HepG2 (cell line): ENCODE results near the gene EIF4EBP3. TPM values are rescaled to one million over a fixed set of nuclear protein-coding genes. Genes with fewer than 3 reads are reported as not detected.

Experiments used
- FOXM1 ChIP-seq: sonication (generic); formaldehyde crosslinking; IDR thresholded peaks from 2 replicates; pipeline ENCODE4 v1.5.0; 2020; ENCODE audit warnings: missing genetic modification reagents
- JDP2 ChIP-seq: sonication (generic); formaldehyde crosslinking; IDR thresholded peaks from 2 replicates; pipeline ENCODE4 v1.8.1; 2022; ENCODE audit warnings: missing genetic modification reagents, borderline replicate concordance
- MTF1 ChIP-seq: sonication (generic); formaldehyde crosslinking; IDR thresholded peaks from 2 replicates; pipeline ENCODE4 v1.5.0; 2020; ENCODE audit warnings: missing genetic modification reagents
- MXI1 ChIP-seq: IDR thresholded peaks from 3 replicates; pipeline ENCODE4 v1.6.1; 2012; ENCODE audit warnings: low read depth, low read length, inconsistent platforms, borderline replicate concordance
- PAX8 ChIP-seq: sonication (generic); formaldehyde crosslinking; IDR thresholded peaks from 2 replicates; pipeline ENCODE4 v1.8.0; 2022; ENCODE audit warnings: mild to moderate bottlenecking, missing genetic modification reagents, borderline replicate concordance
- PHF20 ChIP-seq: sonication (generic); formaldehyde crosslinking; IDR thresholded peaks from 2 replicates; pipeline ENCODE4 v1.5.0; 2020; ENCODE audit warnings: mild to moderate bottlenecking, missing genetic modification reagents
- POLR2A ChIP-seq, 2 experiments: IDR thresholded peaks; 2 replicates each; pipeline ENCODE4 v1.6.1; 2011; ENCODE audit warnings: low read depth in 2 of 2, low read length in 2 of 2, mild to moderate bottlenecking in 1 of 2, moderate library complexity in 1 of 2; ENCODE audit not compliant: insufficient read depth in 1 of 2
- RBM39 ChIP-seq: fragments of 200-400 bp; formaldehyde crosslinking; IDR thresholded peaks from one replicate; pipeline ENCODE4 v1.6.1; 2018; ENCODE audit warnings: antibody characterized with exemption, mild to moderate bottlenecking, low read depth, low read length; ENCODE audit not compliant: poor library complexity, severe bottlenecking
- SMAD3 ChIP-seq: sonication (generic); formaldehyde crosslinking; IDR thresholded peaks from 2 replicates; pipeline ENCODE4 v1.4.0; 2020; ENCODE audit warnings: missing genetic modification reagents
- SOX13 ChIP-seq, 3 experiments: fragments of 450-650 bp in 1 of 3; sonication (generic) in 1 of 3; formaldehyde crosslinking in 1 of 3; IDR thresholded peaks in 2 of 3; conservative IDR thresholded peaks in 1 of 3; 2 replicates each; pipeline versions ENCODE4 v1.5.0 to v1.6.1; 2016 to 2020; ENCODE audit warnings: antibody characterized with exemption in 1 of 3, mild to moderate bottlenecking in 1 of 3, missing compliant biosample characterization in 1 of 3, missing genetic modification reagents in 1 of 3, moderate library complexity in 1 of 3
- ZBTB21 ChIP-seq: sonication (generic); formaldehyde crosslinking; IDR thresholded peaks from 2 replicates; pipeline ENCODE4 v1.4.0; 2020; ENCODE audit warnings: missing genetic modification reagents
- ZEB1 ChIP-seq: IDR thresholded peaks from 2 replicates; pipeline ENCODE4 v1.6.1; 2012; ENCODE audit warnings: mild to moderate bottlenecking, low read depth, inconsistent platforms; ENCODE audit not compliant: insufficient replicate concordance
- ZFAT ChIP-seq: sonication (generic); formaldehyde crosslinking; conservative IDR thresholded peaks from 2 replicates; pipeline ENCODE4 v1.8.1; 2023; ENCODE audit warnings: missing genetic modification reagents, inconsistent platforms
- ZNF430 ChIP-seq: sonication (generic); formaldehyde crosslinking; IDR thresholded peaks from 2 replicates; pipeline ENCODE4 v1.9.0; 2021; ENCODE audit warnings: mild to moderate bottlenecking, missing genetic modification reagents
- ZNF557 ChIP-seq: sonication (generic); formaldehyde crosslinking; IDR thresholded peaks from 2 replicates; pipeline ENCODE4 v1.4.0; 2020; ENCODE audit warnings: missing genetic modification reagents
- ZNF83 ChIP-seq: sonication (generic); formaldehyde crosslinking; IDR thresholded peaks from 2 replicates; pipeline ENCODE4 v1.4.0; 2020; ENCODE audit warnings: missing genetic modification reagents, mild to moderate bottlenecking, borderline replicate concordance
- ZSCAN12 ChIP-seq: sonication (generic); formaldehyde crosslinking; IDR thresholded peaks from 2 replicates; pipeline ENCODE4 v1.9.0; 2021; ENCODE audit warnings: mild to moderate bottlenecking, missing genetic modification reagents
- polyA plus RNA-seq, 8 experiments: library from polyadenylated mRNA; depleted of rRNA in 3 of 8; stranded (reverse) in 7 of 8; unstranded in 1 of 8; fragments of >200 nt; fragmentation: Illumina TruSeq in 4 of 8; extraction: Trizol in 4 of 8; gene quantifications; 2 replicates each; pipeline versions ENCODE4 v1.2.1 to v1.2.3, GENCODE V29; 2011 to 2016; ENCODE audit warnings: low read depth in 4 of 8, missing spikeins in 1 of 8, mixed read lengths in 1 of 8; ENCODE audit not compliant: insufficient read depth in 1 of 8
- total RNA-seq, 5 experiments: library from RNA; depleted of rRNA; stranded (reverse); fragments of >200 nt; fragmentation: Illumina TruSeq; extraction: Trizol; gene quantifications; 2 replicates each; pipeline ENCODE4 v1.2.3, GENCODE V29; 2016; ENCODE audit warnings: low read depth in 1 of 5
- TF ChIP-seq, protein P1 (sequence below): sonication (generic); formaldehyde crosslinking; IDR thresholded peaks from 2 replicates; pipeline ENCODE4 v1.4.0; 2020; ENCODE audit warnings: missing genetic modification reagents, mild to moderate bottlenecking, borderline replicate concordance
- TF ChIP-seq, protein P2 (sequence below): sonication (generic); IDR thresholded peaks from 2 replicates; pipeline ENCODE4 v1.6.1; 2016; ENCODE audit warnings: low read depth, borderline replicate concordance
- TF ChIP-seq, protein P3 (sequence below): sonication (generic); formaldehyde crosslinking; IDR thresholded peaks from 2 replicates; pipeline ENCODE4 v1.4.0; 2020; ENCODE audit warnings: low read depth, mild to moderate bottlenecking, missing genetic modification reagents
- TF ChIP-seq, protein P4 (sequence below): sonication (generic); formaldehyde crosslinking; IDR thresholded peaks from 2 replicates; pipeline ENCODE4 v1.5.0; 2020; ENCODE audit warnings: missing genetic modification reagents
- TF ChIP-seq, protein P5 (sequence below): IDR thresholded peaks from 2 replicates; pipeline ENCODE4 v1.6.1; 2016; ENCODE audit warnings: missing genetic modification reagents, missing compliant biosample characterization

The EIF4EBP3 gene
- total and polyA plus RNA-seq, 2 of the 13 experiments (the other 11 are each of a cell fraction or from before 2014, with no cell fraction given), result 0.61 to 1.7 TPM

DNA sequence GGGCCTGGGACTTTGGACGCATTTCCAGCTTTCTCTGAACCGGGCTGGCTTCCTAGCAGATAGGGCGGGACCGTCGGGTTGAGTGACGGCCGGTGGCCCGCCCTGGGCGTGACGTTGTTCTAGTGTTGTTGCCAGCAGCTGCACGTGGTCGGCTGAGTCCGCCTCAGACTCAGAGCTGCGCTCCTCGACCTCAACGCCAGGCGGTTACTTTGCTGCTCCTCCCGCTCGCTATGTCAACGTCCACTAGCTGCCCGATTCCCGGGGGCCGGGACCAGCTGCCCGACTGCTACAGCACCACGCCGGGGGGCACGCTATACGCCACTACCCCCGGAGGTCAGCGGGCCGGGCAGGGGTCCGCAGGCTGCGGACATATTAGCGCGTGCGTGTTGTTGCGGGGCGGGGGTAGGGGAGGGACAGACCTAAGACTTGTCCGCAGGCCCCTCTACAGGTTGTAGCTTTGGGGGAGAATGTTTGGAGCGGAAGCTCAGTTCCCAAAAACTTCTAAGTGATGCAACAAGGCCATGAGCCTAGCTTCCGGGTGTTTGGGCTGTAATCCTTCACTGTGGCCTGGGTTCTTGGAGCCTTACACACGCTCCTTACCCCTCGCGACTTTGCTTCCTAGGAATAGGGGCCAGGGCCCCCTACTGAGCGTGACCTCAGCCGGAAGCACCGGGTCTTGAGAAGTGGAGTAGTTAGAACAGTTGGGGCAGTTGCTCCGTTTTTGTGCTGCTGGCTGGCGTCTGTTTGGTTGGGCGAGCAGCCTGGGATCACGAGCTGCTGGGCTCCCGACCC, at the start of gene EIF4EBP3 (continued):
- TF ChIP-seq, protein P1, sequence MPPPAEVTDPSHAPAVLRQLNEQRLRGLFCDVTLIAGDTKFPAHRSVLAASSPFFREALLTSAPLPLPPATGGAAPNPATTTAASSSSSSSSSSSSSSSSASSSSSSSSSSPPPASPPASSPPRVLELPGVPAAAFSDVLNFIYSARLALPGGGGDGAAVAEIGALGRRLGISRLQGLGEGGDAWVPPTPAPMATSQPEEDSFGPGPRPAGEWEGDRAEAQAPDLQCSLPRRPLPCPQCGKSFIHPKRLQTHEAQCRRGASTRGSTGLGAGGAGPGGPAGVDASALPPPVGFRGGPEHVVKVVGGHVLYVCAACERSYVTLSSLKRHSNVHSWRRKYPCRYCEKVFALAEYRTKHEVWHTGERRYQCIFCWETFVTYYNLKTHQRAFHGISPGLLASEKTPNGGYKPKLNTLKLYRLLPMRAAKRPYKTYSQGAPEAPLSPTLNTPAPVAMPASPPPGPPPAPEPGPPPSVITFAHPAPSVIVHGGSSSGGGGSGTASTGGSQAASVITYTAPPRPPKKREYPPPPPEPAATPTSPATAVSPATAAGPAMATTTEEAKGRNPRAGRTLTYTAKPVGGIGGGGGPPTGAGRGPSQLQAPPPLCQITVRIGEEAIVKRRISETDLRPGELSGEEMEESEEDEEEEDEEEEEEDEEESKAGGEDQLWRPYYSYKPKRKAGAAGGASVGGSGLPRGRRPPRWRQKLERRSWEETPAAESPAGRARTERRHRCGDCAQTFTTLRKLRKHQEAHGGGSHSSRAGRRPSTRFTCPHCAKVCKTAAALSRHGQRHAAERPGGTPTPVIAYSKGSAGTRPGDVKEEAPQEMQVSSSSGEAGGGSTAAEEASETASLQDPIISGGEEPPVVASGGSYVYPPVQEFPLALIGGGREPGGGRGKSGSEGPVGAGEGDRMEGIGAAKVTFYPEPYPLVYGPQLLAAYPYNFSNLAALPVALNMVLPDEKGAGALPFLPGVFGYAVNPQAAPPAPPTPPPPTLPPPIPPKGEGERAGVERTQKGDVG (CRISPR knock-in tag), result 0 out of 2 replicates have a peak, but pooled peaks have one; percentile 69
- TF ChIP-seq ZNF430 (CRISPR knock-in tag) (no peak), SMAD3 (CRISPR knock-in tag) (peak; percentile 62; the same call in 1 of the 2 replicates), RBM39 (peak; percentile 67), PAX8 (CRISPR knock-in tag) (no peak), MTF1 (CRISPR knock-in tag) (no peak), ZBTB21 (0 out of 2 replicates have a peak, but pooled peaks have one; percentile 33), ZEB1 (no peak), ZSCAN12 (CRISPR knock-in tag) (peak; percentile 41; the same call in 1 of the 2 replicates), POLR2A (IDR thresholded peaks at IDR 0.05; ENCODE audit: insufficient read depth in 1 of 2, low read depth in 2 of 2, low read length in 2 of 2) (peak; percentile 3 to 58), SOX13 (IDR thresholded peaks at IDR 0.05) (no peak), SOX13 (CRISPR knock-in tag; conservative IDR thresholded peaks at IDR 0.05 in 1 of 2, IDR thresholded peaks at IDR 0.05 in 1 of 2) (peak in 1 of 2 experiments; percentile 55; a peak in 3 of 4 replicates), ZFAT (CRISPR knock-in tag) (no peak), FOXM1 (CRISPR knock-in tag) (no peak), JDP2 (CRISPR knock-in tag) (no peak), ZNF557 (CRISPR knock-in tag) (no peak), ZNF83 (no peak), PHF20 (CRISPR knock-in tag) (peak; percentile 60; the same call in 1 of the 2 replicates), MXI1 (peak; percentile 99; the same call in 2 of the 3 replicates)
- TF ChIP-seq, protein P2, sequence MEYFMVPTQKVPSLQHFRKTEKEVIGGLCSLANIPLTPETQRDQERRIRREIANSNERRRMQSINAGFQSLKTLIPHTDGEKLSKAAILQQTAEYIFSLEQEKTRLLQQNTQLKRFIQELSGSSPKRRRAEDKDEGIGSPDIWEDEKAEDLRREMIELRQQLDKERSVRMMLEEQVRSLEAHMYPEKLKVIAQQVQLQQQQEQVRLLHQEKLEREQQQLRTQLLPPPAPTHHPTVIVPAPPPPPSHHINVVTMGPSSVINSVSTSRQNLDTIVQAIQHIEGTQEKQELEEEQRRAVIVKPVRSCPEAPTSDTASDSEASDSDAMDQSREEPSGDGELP, result no peak; the same call in 1 of the 2 replicates
- TF ChIP-seq, protein P3, sequence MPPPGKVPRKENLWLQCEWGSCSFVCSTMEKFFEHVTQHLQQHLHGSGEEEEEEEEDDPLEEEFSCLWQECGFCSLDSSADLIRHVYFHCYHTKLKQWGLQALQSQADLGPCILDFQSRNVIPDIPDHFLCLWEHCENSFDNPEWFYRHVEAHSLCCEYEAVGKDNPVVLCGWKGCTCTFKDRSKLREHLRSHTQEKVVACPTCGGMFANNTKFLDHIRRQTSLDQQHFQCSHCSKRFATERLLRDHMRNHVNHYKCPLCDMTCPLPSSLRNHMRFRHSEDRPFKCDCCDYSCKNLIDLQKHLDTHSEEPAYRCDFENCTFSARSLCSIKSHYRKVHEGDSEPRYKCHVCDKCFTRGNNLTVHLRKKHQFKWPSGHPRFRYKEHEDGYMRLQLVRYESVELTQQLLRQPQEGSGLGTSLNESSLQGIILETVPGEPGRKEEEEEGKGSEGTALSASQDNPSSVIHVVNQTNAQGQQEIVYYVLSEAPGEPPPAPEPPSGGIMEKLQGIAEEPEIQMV, result peak; percentile 22; the same call in 1 of the 2 replicates
- TF ChIP-seq, protein P4, sequence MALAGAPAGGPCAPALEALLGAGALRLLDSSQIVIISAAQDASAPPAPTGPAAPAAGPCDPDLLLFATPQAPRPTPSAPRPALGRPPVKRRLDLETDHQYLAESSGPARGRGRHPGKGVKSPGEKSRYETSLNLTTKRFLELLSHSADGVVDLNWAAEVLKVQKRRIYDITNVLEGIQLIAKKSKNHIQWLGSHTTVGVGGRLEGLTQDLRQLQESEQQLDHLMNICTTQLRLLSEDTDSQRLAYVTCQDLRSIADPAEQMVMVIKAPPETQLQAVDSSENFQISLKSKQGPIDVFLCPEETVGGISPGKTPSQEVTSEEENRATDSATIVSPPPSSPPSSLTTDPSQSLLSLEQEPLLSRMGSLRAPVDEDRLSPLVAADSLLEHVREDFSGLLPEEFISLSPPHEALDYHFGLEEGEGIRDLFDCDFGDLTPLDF (CRISPR knock-in tag), result 0 out of 2 replicates have a peak, but pooled peaks have one; percentile 46
- TF ChIP-seq, protein P5, sequence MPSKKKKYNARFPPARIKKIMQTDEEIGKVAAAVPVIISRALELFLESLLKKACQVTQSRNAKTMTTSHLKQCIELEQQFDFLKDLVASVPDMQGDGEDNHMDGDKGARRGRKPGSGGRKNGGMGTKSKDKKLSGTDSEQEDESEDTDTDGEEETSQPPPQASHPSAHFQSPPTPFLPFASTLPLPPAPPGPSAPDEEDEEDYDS (CRISPR knock-in tag), result peak; percentile 74
